HG02840 (cell line): Measurements from ENCODE around the gene GPR132.
"Not testable (repeated sequence)": the region's sequence is repeated elsewhere in the genome, so short reads cannot be mapped to it uniquely, and the experiment has no call there.

Experiments used
- ATAC-seq: cut with Tn5 transposase; IDR thresholded peaks from one replicate; pipeline ENCODE4 v1.9.1; 2021; ENCODE audit warnings: mild to moderate bottlenecking, moderate library complexity, moderate number of reproducible peaks; ENCODE audit not compliant: unreplicated experiment, low FRiP score

The GPR132 gene

GRCh38 chr14:105076296-105076804 is 11.1 kb upstream of the GPR132 start:
- no peak for ATAC-seq

DNA sequence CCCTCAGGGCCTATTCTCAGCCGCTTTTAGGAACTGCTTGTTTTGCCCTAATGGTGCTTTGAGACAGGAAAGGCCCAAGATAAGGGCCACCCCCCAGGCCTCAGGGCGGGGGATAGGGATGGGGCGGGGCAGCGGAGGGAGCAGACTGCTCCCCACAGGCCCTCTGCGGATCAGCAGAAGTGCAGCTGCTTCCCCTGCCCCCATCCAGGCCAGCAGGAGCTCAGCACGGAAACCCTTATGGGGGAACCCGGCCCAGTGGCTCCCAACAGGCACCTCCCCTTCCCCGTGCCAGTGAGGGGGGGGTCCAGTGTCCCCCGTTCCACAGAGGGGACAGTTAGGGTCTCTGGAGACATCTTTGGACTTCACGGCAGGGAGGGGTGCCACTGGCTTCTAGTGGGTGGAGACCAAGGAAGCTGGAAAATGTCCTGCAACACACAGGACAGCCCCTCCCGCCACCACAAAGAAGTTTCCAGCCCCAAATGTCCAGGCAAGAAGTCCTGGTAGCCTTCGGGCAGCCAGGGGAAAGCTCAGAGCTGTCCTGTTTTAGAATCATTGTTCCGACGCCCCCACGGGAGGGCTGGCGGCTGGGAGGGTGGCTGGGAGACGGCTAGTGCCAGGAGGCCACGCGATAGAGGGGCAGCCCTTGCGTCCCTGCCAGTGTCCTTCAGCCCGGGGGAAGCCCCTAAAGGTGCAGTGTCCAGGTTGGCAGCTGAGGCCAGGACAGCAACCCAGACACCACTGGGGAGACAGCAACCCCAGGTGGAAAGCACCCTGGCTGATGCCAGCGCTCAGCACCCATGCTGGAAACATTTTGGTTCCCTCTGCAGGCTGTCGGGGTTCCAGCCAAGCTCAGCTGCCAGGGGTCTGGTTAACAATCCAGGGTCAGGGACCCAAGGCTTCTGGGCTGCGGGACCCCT is 10.4 kb upstream of the GPR132 start:
- ATAC-seq: no peak

DNA sequence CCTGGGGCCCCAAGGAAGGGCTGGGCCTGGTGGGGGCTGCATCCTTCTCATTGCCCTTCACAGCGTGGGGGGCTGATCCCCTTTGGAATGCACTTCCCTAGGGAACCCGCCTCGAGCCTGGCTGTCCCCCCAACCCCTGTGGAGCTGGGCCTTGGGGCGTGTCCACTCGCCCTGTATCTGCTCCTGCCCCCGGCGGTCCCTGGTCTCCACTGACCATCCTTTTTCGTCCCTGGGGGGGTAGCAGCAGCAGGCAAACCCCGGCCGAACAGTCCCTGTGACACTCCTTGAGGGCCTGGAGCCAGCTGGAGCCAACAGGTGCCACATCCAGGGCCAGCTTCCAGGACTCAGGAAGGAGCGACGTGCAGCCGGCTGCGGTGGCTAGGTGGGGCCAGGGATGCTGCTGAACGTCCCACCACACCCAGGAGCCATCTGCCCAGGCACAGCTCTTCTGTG is 9.4 kb upstream of the GPR132 start:
- ATAC-seq: no peak

GRCh38 chr14:105073720-105074600 is 8.7 kb upstream of the GPR132 start:
- ATAC-seq: no peak

GRCh38 chr14:105072892-105073719 is 7.9 kb upstream of the GPR132 start:
- no peak for ATAC-seq

DNA sequence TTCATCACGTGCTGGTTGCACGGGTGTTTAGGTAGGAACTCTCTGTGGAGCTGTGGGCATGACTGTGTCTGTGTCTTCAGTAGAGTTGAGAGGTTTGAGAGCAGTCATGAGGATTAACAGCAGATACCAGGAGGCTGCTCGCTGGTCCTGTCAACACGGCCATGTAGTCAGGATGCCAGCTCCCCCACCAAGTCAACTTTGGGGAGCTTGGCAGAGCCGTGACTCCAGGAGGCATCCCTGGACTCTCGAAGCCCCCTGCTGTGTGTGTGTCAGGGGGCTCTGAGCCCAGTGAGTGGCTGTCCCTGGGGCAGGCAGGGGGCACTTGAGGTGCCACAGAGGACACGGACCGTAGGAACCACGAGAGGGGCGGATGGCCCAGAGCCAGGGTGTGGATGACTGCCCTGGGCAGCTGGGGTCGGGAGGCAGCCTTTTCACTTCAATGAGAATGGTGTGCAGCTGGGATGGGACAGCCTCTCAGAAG is 7.2 kb upstream of the GPR132 start:
- no peak for ATAC-seq

- ATAC-seq: no peak
Observed at GRCh38 chr14:105071942-105072341, 6.7 kb upstream of the GPR132 start.

DNA sequence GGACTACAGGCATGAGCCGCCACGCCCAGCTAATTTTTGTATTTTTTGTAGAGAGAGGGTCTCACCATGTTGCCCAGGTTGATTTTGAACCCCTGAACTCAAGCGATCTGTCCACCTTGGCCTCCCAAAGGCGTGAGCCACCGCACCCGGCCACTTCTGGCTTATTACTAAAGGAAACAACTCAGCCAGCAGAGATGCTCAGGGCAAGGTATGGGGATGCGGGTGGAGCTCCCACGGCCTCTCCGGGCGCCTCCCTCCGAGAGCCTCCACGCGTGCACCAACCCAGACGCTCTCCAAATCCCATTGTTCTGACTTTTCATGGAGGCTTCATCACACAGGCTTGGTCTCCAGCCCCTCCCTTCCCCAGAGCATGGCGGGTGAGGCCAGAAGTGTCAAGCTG is 6.1 kb upstream of the GPR132 start:
- no peak for ATAC-seq

DNA sequence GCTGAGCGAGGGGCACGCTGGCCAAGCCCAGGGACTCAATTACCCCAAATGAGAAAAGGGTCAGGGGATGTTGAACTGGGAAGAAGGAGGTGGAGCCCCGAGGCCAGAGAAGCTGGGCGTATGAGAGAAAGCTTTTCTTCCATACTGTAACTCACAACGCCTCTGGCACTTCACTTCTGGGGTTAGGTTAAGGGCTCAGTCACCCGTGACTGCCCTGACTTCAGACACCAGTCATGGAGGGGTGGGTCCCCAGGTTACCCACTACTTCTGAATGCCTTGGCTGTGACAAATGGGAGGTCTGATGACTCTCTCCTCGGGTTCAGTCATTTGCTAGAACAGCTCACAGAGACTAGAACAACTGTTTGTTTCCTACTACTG is 5.5 kb upstream of the GPR132 start:
- ATAC-seq: no peak

- no peak for ATAC-seq
Observed at GRCh38 chr14:105069871-105070759, 4.9 kb upstream of the GPR132 start.

DNA sequence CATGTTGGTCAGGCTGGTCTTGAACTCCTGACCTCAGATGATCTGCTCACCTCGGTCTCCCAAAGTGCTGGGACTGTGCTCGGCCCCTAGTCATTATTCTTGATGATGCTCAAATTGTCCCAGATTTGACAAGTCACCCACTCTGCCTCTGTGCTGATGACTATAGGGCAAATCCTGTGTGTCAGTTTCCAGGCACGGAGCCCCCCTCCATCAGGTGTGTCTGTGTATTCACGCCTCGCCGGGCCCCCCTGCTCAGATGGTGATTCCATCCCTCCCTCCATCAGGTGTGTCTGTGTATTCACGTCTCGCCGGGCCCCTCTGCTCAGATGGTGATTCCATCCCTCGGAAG is 4.3 kb upstream of the GPR132 start:
- no peak for ATAC-seq

DNA sequence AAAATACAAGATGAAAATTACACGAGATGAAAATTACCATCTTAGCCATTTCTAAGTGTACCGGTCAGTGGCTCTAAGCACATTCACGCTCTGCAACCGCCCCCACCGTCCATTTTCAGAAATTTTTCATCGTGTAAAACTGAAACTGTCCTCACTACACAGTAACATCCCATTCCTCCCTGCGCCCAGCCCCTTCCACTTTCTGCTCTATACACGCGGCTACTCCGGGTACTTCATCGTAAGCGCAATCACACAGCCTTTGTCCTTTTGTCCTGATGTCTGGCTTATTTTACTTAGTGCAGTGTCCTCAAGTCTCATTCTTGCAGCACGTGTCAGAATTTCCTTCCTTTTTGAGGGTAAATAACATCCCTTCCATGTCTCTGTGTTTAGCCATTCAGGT is 3.6 kb upstream of the GPR132 start:
- no peak for ATAC-seq

GRCh38 chr14:105067969-105068301 is 2.7 kb upstream of the GPR132 start:
- no peak for ATAC-seq

DNA sequence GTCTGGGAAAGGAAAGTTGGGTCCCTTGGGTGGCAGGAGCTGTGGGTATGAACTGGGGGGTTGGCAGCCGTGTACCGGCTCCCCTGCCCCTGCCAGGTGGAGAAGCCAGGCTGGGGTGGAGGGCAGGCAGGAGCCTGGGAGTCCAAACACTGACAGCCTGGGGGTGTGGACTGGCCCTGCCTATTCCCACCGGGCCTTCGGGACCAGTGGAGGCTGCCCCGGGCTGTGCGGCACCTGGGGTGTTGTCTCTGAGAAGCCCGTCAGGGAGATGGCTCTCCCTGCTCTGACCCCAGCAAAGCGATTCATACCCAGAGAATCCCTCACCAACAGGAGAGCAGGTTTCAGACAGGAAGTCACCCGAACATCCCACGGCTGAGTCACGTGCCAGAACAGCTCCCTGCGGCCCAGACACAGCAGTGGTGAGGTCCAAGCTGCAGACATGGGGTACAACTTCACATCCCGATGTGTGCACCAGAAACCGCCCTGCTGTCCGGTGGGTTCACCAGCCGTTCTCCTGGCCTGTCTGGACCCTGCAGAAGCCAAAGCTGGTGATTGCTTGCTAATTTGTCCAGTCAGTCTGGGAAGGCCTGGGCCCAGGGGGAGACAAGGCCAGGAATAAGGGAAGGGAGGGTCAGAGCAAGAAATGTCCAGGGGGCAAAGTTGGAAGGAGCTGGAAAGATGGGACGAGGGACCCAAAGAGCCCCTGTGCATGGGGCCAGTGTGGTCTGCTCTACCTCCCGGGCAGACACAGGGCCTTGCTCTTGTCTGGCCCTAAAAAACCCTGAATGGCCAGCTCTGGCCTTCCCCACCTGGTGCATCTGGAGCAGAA is 2.1 kb upstream of the GPR132 start:
- no peak for ATAC-seq

- ATAC-seq: no peak
Observed at GRCh38 chr14:105066240-105067071, 1.2 kb upstream of the GPR132 start.

DNA sequence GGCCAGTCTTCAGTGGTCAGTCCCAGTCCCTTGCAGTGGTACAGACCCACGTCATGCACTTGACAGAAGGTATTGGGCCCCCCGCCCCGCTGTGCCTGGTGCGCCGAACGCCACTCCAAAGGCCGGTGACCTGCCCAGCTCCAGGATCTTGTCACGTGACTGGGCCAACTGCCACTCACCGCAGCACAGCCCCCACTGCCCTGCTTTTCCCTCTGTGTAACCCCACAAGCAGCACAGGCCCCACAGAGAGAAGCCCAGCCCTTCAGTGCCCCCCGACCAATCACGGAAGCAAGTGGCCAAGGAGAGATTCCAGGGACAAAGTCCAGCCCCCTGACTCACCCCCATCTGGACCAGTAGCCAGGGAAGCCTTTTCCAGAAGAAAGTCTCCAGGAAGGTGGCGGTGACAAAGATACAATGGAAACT is 498 bp downstream of the GPR132 start:
- ATAC-seq: no peak

DNA sequence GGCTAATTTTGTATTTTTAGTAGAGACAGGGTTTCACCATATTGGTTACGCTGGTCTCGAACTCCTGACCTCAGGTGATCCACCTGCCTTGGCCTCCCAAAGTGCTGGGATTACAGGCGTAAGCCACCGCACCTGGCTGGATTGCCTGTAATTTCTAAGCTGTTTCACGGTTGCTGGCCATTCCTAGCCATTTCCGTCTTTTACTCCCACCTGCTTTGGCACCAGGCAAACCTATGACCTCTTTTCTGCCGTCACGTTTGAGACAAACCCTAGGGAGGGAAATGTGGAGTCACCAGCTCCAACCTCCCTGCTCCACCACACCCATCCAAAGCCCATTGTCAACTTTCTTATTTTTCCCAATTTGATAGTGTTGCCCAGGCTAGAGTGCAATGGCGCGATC is 1.2 kb downstream of the GPR132 start:
- no peak for ATAC-seq

GRCh38 chr14:105063506-105063905 is 1.7 kb downstream of the GPR132 start:
- ATAC-seq: not testable (repeated sequence)
